Measurements from ENCODE around the gene LRRC45. TPM values are rescaled to one million over a fixed set of nuclear protein-coding genes. Genes with fewer than 3 reads are reported as not detected.

Gene LRRC45
- total RNA-seq, 1 experiment from 2014 or later = 41.5 TPM

DNA sequence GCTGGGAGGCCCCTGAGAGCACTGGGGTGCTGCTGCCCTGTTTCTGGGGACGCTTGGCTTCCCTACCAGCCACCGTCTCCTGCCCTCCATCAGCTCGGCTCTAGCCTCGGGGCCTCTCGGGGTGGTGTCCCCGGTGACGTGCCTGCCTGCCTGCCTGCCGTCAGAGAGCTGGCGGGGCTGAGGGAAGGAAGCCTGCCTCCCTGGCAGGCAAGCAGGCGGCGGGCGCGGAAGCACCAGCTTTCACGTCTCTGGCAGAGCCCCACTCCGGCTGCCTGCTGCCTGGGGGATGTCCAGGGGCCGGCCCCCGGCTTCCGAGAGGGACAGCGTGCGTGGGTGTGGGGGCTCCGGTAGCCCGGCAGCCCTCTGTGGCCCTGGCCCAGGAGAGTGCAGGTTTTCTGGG lies 9.8 kb upstream of the LRRC45 start:
- no peak overlapping the region for H3K4me2 ChIP-seq
- intact Hi-C loops (cut with micrococcal nuclease; ENCODE audit: unreplicated experiment) = no loop called here
- no peaks in the 10 kb centered on the region for H3K9me3 ChIP-seq (ENCODE audit: insufficient read depth, low read depth)
- no peaks in the 10 kb centered on the region for H3K9me2 ChIP-seq (ENCODE audit: insufficient read depth)
- H3K27me3 ChIP-seq (ENCODE audit: insufficient read depth, low read depth) = no peaks in the 10 kb centered on the region
- H3F3A ChIP-seq (ENCODE audit: insufficient read depth, low read depth) = no peaks in the 10 kb centered on the region
- no peak overlapping the region for H3K4me3 ChIP-seq
- ChIA-PET POLR2A (ENCODE audit: unreplicated experiment) (interaction anchor here (0.6 kb wide), 1 partner anchor 9 kb away, joined by 3 read pairs; no protein-coding TSS in a partner anchor), CTCF (interaction anchor here (0.6 kb wide), 1 partner anchor 338 kb away, joined by 3 read pairs; no protein-coding TSS in a partner anchor)
- H4K20me1 ChIP-seq (ENCODE audit: insufficient read depth) = no peaks in the 10 kb centered on the region
- no peak overlapping the region for H2AFZ ChIP-seq
- H3K79me2 ChIP-seq (ENCODE audit: low read depth) = no peaks in the 10 kb centered on the region
- TF ChIP-seq EZH2 (IDR thresholded peaks at IDR 0.05; ENCODE audit: low read depth) (no peak), CTCF (conservative IDR thresholded peaks at IDR 0.05) (no peak)
- no peak overlapping the region for H3K27ac ChIP-seq
- BruUV-seq (replicated peaks) = no TSS peak
- no peaks in the 10 kb centered on the region for H3K4me1 ChIP-seq (replicated peaks; ENCODE audit: insufficient read depth)
- H3K36me3 ChIP-seq (ENCODE audit: low read depth) = no peaks in the 10 kb centered on the region
- DNase-seq = no peak

DNA sequence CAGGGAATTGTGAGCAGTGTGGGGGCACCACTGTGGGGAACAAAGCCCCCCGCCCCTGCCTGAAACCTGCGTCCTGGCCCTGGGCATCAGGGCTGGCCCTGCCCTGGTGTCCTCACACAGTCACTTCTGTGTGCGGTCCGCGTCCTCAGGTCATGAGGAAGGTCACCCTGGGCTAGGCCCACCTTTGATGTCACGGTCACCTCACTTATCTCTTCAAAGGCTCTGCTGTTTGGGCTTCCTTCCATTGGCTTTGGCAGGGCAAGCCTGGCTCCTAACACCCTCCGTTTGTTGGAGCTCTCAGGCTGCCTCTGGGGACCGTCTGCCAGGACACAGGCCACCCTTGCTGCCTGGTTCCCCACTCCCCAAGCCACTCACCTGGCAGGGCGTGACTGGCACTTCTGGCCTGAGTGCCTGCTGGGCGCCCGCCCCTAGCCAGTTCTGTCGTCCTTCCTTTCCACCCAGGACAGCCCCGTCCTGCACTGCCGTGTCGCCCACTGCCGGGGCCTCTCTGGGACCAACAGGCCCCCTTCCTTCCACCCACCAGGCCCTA lies 9.3 kb upstream of the LRRC45 start:
- Histone ChIP-seq H3K9me2 (ENCODE audit: insufficient read depth) (no peaks in the 10 kb centered on the region), H3K79me2 (ENCODE audit: low read depth) (no peaks in the 10 kb centered on the region), H3K4me2 (no peak overlapping the region), H2AFZ (no peak overlapping the region), H4K20me1 (ENCODE audit: insufficient read depth) (no peaks in the 10 kb centered on the region), H3K27ac (no peak overlapping the region), H3K4me1 (replicated peaks; ENCODE audit: insufficient read depth) (no peaks in the 10 kb centered on the region), H3K27me3 (ENCODE audit: insufficient read depth, low read depth) (no peaks in the 10 kb centered on the region), H3K36me3 (ENCODE audit: low read depth) (no peaks in the 10 kb centered on the region), H3K4me3 (no peak overlapping the region), H3K9me3 (ENCODE audit: insufficient read depth, low read depth) (no peaks in the 10 kb centered on the region), H3F3A (ENCODE audit: insufficient read depth, low read depth) (no peaks in the 10 kb centered on the region)
- ChIA-PET POLR2A (ENCODE audit: unreplicated experiment) (no interaction called here), CTCF (no interaction called here)
- DNase-seq = no peak
- intact Hi-C loops (cut with micrococcal nuclease; ENCODE audit: unreplicated experiment) = no loop called here
- no TSS peak for BruUV-seq (replicated peaks)
- TF ChIP-seq EZH2 (IDR thresholded peaks at IDR 0.05; ENCODE audit: low read depth) (no peak), CTCF (conservative IDR thresholded peaks at IDR 0.05) (no peak)

DNA sequence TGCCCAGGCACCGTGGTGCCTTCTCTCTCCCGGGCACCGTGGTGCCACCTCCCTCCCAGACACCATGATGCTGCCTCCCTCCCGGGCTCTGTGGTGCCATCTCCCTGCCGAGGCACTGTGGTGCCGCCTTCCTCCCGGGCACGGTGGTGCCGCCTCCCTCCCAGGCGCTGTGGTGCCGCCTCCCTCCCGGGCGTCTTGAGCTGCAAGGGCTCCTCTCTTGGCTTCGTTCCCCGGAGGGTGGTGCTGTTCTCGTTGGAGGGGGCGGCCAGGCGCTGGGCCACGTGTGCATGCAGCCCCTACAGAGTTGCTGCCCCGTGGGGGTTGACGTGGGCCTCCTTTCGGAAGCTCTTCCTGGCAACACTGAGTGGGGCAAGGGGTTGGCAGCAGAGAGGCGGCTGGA lies 8.7 kb upstream of the LRRC45 start:
- H3K9me2 ChIP-seq (ENCODE audit: insufficient read depth) = no peaks in the 10 kb centered on the region
- ChIA-PET CTCF (no interaction called here), POLR2A (ENCODE audit: unreplicated experiment) (no interaction called here)
- no peak overlapping the region for H3K4me2 ChIP-seq
- no peaks in the 10 kb centered on the region for H3K79me2 ChIP-seq (ENCODE audit: low read depth)
- TF ChIP-seq CTCF (conservative IDR thresholded peaks at IDR 0.05) (no peak), EZH2 (IDR thresholded peaks at IDR 0.05; ENCODE audit: low read depth) (no peak)
- no peaks in the 10 kb centered on the region for H3K9me3 ChIP-seq (ENCODE audit: insufficient read depth, low read depth)
- H3K27ac ChIP-seq = no peak overlapping the region
- no peaks in the 10 kb centered on the region for H3F3A ChIP-seq (ENCODE audit: insufficient read depth, low read depth)
- H3K4me1 ChIP-seq (replicated peaks; ENCODE audit: insufficient read depth) = no peaks in the 10 kb centered on the region
- H3K27me3 ChIP-seq (ENCODE audit: insufficient read depth, low read depth) = no peaks in the 10 kb centered on the region
- intact Hi-C loops (cut with micrococcal nuclease; ENCODE audit: unreplicated experiment) = no loop called here
- no peak overlapping the region for H2AFZ ChIP-seq
- no peaks in the 10 kb centered on the region for H4K20me1 ChIP-seq (ENCODE audit: insufficient read depth)
- no peak for DNase-seq
- H3K36me3 ChIP-seq (ENCODE audit: low read depth) = no peaks in the 10 kb centered on the region
- no TSS peak for BruUV-seq (replicated peaks)
- no peak overlapping the region for H3K4me3 ChIP-seq
